Measurements from ENCODE around the gene GPD2. TPM values are rescaled to one million over a fixed set of nuclear protein-coding genes. Genes with fewer than 3 reads are reported as not detected.
"Not testable (repeated sequence)": the region's sequence is repeated elsewhere in the genome, so short reads cannot be mapped to it uniquely, and the experiment has no call there.

GPD2 gene
- total and polyA plus RNA-seq, 12 donors, result 4.5 to 33.8 (median 14.5) TPM

- TF ChIP-seq CTCF (IDR thresholded peaks at IDR 0.05), result no peak
- TF ChIP-seq POLR2A (IDR thresholded peaks at IDR 0.05), result no peak
- H3K4me3 ChIP-seq, result no peak overlapping the region
- 95 to 97% (median 95%) methylated on average over 2 of the region's 2 CpGs for WGBS, 4 donors
- H3K36me3 ChIP-seq (replicated peaks in 1 of 2), result no peaks in the 10 kb centered on the region
- no peak overlapping the region for H3K27ac ChIP-seq
- H3K27me3 ChIP-seq, result no peaks in the 10 kb centered on the region
- no peaks in the 10 kb centered on the region for H3K4me1 ChIP-seq (replicated peaks in 1 of 2)
- DNase-seq, result no peak
- intact Hi-C loops (cut with DNase I), result no loop called here
- H3K9me3 ChIP-seq (replicated peaks in 1 of 3), result no peaks in the 10 kb centered on the region
These were observed 90.9 kb downstream of the GPD2 start for GRCh38 chr2:156526950-156527636.

- H3K4me1 ChIP-seq (replicated peaks in 1 of 2); DNase-seq; H3K4me3 ChIP-seq; H3K27me3 ChIP-seq; intact Hi-C loops (cut with DNase I); H3K27ac ChIP-seq; H3K9me3 ChIP-seq (replicated peaks in 1 of 3); H3K36me3 ChIP-seq (replicated peaks in 1 of 2): not testable (repeated sequence)
- 90 to 97% (median 94%) methylated on average over 5 of the region's 5 CpGs for WGBS, 4 donors
These were observed 92.4 kb downstream of the GPD2 start for GRCh38 chr2:156528583-156528982.

- Histone ChIP-seq H3K4me1 (replicated peaks in 1 of 2) (no peaks in the 10 kb centered on the region), H3K36me3 (replicated peaks in 1 of 2) (no peaks in the 10 kb centered on the region), H3K9me3 (replicated peaks in 1 of 3) (no peaks in the 10 kb centered on the region), H3K4me3 (no peak overlapping the region), H3K27ac (no peak overlapping the region), H3K27me3 (no peaks in the 10 kb centered on the region)
- WGBS, 4 donors, result 86 to 96% (median 92%) methylated on average over 2 of the region's 2 CpGs
- DNase-seq, result no peak
- TF ChIP-seq CTCF (IDR thresholded peaks at IDR 0.05) (no peak), POLR2A (IDR thresholded peaks at IDR 0.05) (no peak)
- intact Hi-C loops (cut with DNase I), result no loop called here
These were observed 96.8 kb downstream of the GPD2 start for GRCh38 chr2:156532989-156533388.

GRCh38 chr2:156536534-156536933, 100.4 kb downstream of the GPD2 start:
- no peaks in the 10 kb centered on the region for H3K4me1 ChIP-seq (replicated peaks in 1 of 2)
- no peak overlapping the region for H3K27ac ChIP-seq
- no peak for TF ChIP-seq CTCF (IDR thresholded peaks at IDR 0.05)
- TF ChIP-seq POLR2A (IDR thresholded peaks at IDR 0.05), result no peak
- H3K27me3 ChIP-seq, result no peaks in the 10 kb centered on the region
- H3K9me3 ChIP-seq (replicated peaks in 1 of 3), result no peaks in the 10 kb centered on the region
- intact Hi-C loops (cut with DNase I), result no loop called here
- no peaks in the 10 kb centered on the region for H3K36me3 ChIP-seq (replicated peaks in 1 of 2)
- H3K4me3 ChIP-seq, result no peak overlapping the region
- DNase-seq, result no peak
- WGBS, 4 donors, result 91 to 100% (median 97%) methylated on average over 2 of the region's 2 CpGs

- Histone ChIP-seq H3K36me3 (replicated peaks in 1 of 2) (no peaks in the 10 kb centered on the region), H3K27me3 (no peaks in the 10 kb centered on the region), H3K4me3 (no peak overlapping the region), H3K27ac (no peak overlapping the region), H3K4me1 (replicated peaks in 1 of 2) (no peaks in the 10 kb centered on the region), H3K9me3 (replicated peaks in 1 of 3) (no peaks in the 10 kb centered on the region)
- intact Hi-C loops (cut with DNase I), result no loop called here
- DNase-seq, result no peak
- no peak for TF ChIP-seq POLR2A (IDR thresholded peaks at IDR 0.05)
- WGBS, 4 donors, result 76 to 87% (median 84%) methylated on average over 4 of the region's 4 CpGs
These were observed 101.0 kb downstream of the GPD2 start for GRCh38 chr2:156537141-156537540.
